Calu3 (cell line): ENCODE results near the gene PLXNA4. TPM values are rescaled to one million over a fixed set of nuclear protein-coding genes. Genes with fewer than 3 reads are reported as not detected.

Experiments
- BruUV-seq: library from RNA; stranded (reverse); fragments of 400-500 nt; replicated peaks from 2 replicates; lab custom pipeline; 2021; lab: Mats Ljungman, UMichigan
- CTCF ChIA-PET: fragments of 300-600 bp; sonication (Branson Sonifier 250); formaldehyde crosslinking; loops from one replicate; lab custom pipeline; 2022; ENCODE audit warnings: antibody characterized with exemption; lab: Charles Lee
- DNase-seq: peaks from one replicate; pipeline ENCODE4 v3.0.0; 2022
- H3K27ac Mint-ChIP-seq: one replicate; pipeline ENCODE4 v1.8.0; 2022; ENCODE audit warnings: mixed read lengths; ENCODE audit not compliant: unreplicated experiment
- H3K27me3 Mint-ChIP-seq: one replicate; pipeline ENCODE4 v1.8.0; 2022; ENCODE audit warnings: mixed read lengths; ENCODE audit not compliant: unreplicated experiment
- H3K36me3 Mint-ChIP-seq: one replicate; pipeline ENCODE4 v1.8.0; 2022; ENCODE audit warnings: mild to moderate bottlenecking, moderate library complexity, mixed read lengths; ENCODE audit not compliant: insufficient read depth, unreplicated experiment
- H3K4me1 Mint-ChIP-seq: one replicate; pipeline ENCODE4 v1.8.0; 2022; ENCODE audit warnings: mild to moderate bottlenecking, low read depth, mixed read lengths; ENCODE audit not compliant: unreplicated experiment
- H3K4me3 Mint-ChIP-seq: one replicate; pipeline ENCODE4 v1.8.0; 2022; ENCODE audit warnings: mild to moderate bottlenecking, low read depth, moderate library complexity, mixed read lengths; ENCODE audit not compliant: unreplicated experiment
- H3K9me3 Mint-ChIP-seq: one replicate; pipeline ENCODE4 v1.8.0; 2022; ENCODE audit warnings: low read depth, mixed read lengths; ENCODE audit not compliant: unreplicated experiment
- intact Hi-C: fragments of 100-400 bp; cut with micrococcal nuclease; formaldehyde crosslinking; loops from one replicate; pipeline ENCODE4 v1.10.0; 2022; ENCODE audit not compliant: unreplicated experiment
- total RNA-seq: library from RNA; stranded (reverse); gene quantifications from 2 replicates; pipeline ENCODE4 v1.2.3, GENCODE V29; 2022
- TF ChIP-seq, protein P1 (sequence below): fragments of 200-600 bp; IDR thresholded peaks from one replicate; pipeline ENCODE4 v1.8.0; 2022; ENCODE audit warnings: antibody characterized with exemption; ENCODE audit not compliant: unreplicated experiment

PLXNA4 gene
- total RNA-seq, 1 experiment from 2014 or later = not detected

DNA sequence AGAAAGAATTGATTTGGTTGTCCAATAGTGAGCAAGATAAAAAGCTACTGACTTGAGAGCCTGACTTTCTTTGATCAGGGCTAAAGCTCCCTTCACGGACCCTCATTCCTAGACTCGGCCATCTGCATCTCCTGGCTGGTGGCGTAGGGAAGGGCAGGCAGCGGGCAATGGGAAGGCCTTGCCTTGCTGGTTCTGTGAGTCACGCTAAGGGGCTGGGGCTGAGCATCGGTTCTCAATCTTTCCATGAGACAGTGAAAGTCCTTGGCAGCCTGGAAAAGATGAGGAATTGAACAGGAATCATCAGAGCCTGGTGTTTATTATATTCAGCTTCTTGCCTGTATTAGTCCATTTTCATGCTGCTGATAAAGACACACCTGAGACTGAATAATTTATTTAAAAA, 475.3 kb downstream of the PLXNA4 start:
- Mint-ChIP-seq H3K4me1 (no peaks in the 10 kb centered on the region), H3K27ac (no peak overlapping the region), H3K27me3 (peaks cover 62% of the 10 kb centered on the region), H3K36me3 (no peaks in the 10 kb centered on the region), H3K9me3 (no peaks in the 10 kb centered on the region), H3K4me3 (no peak overlapping the region)
- no peak for DNase-seq
- BruUV-seq = no TSS peak
- intact Hi-C loops = no loop called here
- CTCF ChIA-PET = no interaction called here
- TF ChIP-seq, protein P1, sequence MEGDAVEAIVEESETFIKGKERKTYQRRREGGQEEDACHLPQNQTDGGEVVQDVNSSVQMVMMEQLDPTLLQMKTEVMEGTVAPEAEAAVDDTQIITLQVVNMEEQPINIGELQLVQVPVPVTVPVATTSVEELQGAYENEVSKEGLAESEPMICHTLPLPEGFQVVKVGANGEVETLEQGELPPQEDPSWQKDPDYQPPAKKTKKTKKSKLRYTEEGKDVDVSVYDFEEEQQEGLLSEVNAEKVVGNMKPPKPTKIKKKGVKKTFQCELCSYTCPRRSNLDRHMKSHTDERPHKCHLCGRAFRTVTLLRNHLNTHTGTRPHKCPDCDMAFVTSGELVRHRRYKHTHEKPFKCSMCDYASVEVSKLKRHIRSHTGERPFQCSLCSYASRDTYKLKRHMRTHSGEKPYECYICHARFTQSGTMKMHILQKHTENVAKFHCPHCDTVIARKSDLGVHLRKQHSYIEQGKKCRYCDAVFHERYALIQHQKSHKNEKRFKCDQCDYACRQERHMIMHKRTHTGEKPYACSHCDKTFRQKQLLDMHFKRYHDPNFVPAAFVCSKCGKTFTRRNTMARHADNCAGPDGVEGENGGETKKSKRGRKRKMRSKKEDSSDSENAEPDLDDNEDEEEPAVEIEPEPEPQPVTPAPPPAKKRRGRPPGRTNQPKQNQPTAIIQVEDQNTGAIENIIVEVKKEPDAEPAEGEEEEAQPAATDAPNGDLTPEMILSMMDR = no peak

DNA sequence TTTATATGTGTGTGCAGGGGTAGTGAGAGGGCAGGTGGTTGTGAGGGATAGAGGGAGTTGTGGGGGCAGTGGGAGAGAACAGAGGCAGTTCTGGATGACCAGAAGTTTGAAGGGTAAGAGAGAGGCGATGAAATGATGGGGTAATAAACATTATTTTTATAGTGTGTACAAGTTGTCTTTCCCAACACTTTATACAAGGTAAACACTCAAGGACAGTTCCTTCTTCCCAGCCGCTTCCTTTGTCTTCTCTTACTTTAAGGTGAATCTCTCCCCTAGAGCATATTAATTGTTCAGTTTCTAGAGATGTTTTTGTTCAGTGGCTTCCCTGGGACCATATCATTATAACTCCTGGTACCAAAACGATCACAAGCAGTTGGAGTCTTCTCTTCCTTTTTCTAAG, 475.8 kb downstream of the PLXNA4 start:
- intact Hi-C loops = no loop called here
- no peak overlapping the region for H3K4me3 Mint-ChIP-seq
- BruUV-seq = no TSS peak
- no peak for DNase-seq
- H3K36me3 Mint-ChIP-seq = no peaks in the 10 kb centered on the region
- no peak overlapping the region for H3K27ac Mint-ChIP-seq
- CTCF ChIA-PET = no interaction called here
- H3K9me3 Mint-ChIP-seq = no peaks in the 10 kb centered on the region
- H3K27me3 Mint-ChIP-seq = peaks cover 67% of the 10 kb centered on the region
- TF ChIP-seq, protein P1 = no peak
- no peaks in the 10 kb centered on the region for H3K4me1 Mint-ChIP-seq

DNA sequence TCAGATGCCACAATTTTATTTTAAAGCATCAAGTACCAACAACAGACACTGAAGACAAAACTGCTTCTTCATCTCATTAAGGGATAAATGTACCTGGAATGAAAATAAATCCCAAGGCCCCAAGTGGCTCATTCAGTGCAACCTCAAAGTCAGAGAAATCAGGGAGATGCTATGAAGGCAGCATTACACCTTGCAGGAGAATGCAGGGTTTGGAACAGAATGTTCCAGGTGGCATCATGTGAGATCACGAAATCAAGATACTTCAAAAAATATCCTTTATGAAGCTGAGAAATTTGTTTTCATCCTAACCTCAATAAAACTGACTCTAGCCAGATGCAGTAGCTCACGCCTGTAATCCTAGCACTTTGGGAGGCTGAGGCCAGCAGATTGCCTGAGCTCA, 477.1 kb downstream of the PLXNA4 start:
- Mint-ChIP-seq H3K27ac (no peak overlapping the region), H3K36me3 (no peaks in the 10 kb centered on the region), H3K4me3 (no peak overlapping the region), H3K27me3 (peaks cover 80% of the 10 kb centered on the region), H3K9me3 (no peaks in the 10 kb centered on the region), H3K4me1 (no peaks in the 10 kb centered on the region)
- intact Hi-C loops = no loop called here
- no TSS peak for BruUV-seq
- DNase-seq = no peak
- CTCF ChIA-PET = no interaction called here
- TF ChIP-seq, protein P1 = no peak

DNA sequence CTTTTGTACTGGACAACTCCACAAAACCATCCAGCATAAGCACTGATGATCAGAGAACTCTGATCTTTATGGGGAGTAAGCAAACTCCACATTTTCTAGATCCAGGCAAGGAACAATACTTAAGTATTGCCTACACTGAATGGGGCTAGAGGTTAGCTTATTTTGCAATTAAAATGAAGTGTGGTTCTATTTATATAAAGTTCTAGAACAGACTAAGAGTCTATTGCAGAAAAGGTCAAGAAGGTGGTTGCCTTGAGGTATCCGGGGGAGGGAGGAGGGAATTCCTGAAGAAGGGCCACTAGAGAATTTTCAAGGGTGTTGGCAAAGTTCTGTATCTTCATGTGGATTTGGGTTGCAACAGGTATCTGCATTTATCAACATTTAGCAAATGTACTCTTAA, 477.9 kb downstream of the PLXNA4 start:
- TF ChIP-seq, protein P1 = no peak
- Mint-ChIP-seq H3K9me3 (no peaks in the 10 kb centered on the region), H3K27me3 (peaks cover 89% of the 10 kb centered on the region), H3K27ac (no peak overlapping the region), H3K4me1 (no peaks in the 10 kb centered on the region), H3K36me3 (no peaks in the 10 kb centered on the region), H3K4me3 (no peak overlapping the region)
- CTCF ChIA-PET = no interaction called here
- intact Hi-C loops = no loop called here
- BruUV-seq = no TSS peak
- DNase-seq = no peak
